ENCODE data around the gene NAALADL2. TPM values are rescaled to one million over a fixed set of nuclear protein-coding genes. Genes with fewer than 3 reads are reported as not detected.
"Not testable (repeated sequence)": the region's sequence is repeated elsewhere in the genome, so short reads cannot be mapped to it uniquely, and the experiment has no call there.

The NAALADL2 gene
- total RNA-seq, 2 experiments from 2014 or later: not detected

DNA sequence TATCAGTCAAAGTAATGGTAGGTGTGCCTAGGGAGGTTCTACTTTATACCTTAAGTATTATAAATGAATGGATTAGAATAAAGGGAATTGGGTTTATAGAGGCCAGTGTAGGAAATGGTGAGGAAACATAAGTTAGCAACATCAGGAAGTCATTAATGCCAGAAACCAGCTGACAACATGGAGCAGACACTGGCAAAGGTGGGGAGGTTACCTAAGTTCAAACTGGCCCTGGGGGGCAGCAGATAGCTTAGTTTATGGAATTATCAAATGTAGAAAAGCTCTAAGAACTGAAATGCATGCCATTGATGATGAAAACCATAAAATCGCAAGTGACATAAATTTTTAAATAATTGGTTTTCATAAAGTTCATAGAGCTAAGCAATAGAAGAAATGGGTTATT, 498.6 kb downstream of the NAALADL2 start:
- CTCF ChIA-PET: no interaction called here
- H3K4me1 Mint-ChIP-seq: no peaks in the 10 kb centered on the region
- POLR2A ChIA-PET: no interaction called here

GRCh38 chr3:175358935-175359334, 499.8 kb downstream of the NAALADL2 start:
- no peaks in the 10 kb centered on the region for H3K27me3 Mint-ChIP-seq
- peaks cover 5% of the 10 kb centered on the region for H3K9me3 Mint-ChIP-seq
- H3K4me1 Mint-ChIP-seq: no peaks in the 10 kb centered on the region
- no peaks in the 10 kb centered on the region for H3K36me3 Mint-ChIP-seq (ENCODE audit: low read depth)
- POLR2A ChIA-PET: no interaction called here
- no peak for DNase-seq
- H3K27ac Mint-ChIP-seq: no peak overlapping the region
- CTCF ChIA-PET: no interaction called here
- H3K4me3 Mint-ChIP-seq: no peak overlapping the region

More for the DNA sequence above, 498.6 kb downstream of the NAALADL2 start:
- DNase-seq: no peak
- Mint-ChIP-seq H3K4me3 (no peak overlapping the region), H3K9me3 (peaks cover 3% of the 10 kb centered on the region), H3K36me3 (ENCODE audit: low read depth) (no peaks in the 10 kb centered on the region), H3K27me3 (no peaks in the 10 kb centered on the region), H3K27ac (no peak overlapping the region)

GRCh38 chr3:175370426-175370825, 511.3 kb downstream of the NAALADL2 start:
- DNase-seq; H3K9me3 Mint-ChIP-seq; H3K4me3 Mint-ChIP-seq; POLR2A ChIA-PET; H3K27ac Mint-ChIP-seq; H3K27me3 Mint-ChIP-seq; H3K36me3 Mint-ChIP-seq (ENCODE audit: low read depth); H3K4me1 Mint-ChIP-seq; CTCF ChIA-PET: not testable (repeated sequence)

DNA sequence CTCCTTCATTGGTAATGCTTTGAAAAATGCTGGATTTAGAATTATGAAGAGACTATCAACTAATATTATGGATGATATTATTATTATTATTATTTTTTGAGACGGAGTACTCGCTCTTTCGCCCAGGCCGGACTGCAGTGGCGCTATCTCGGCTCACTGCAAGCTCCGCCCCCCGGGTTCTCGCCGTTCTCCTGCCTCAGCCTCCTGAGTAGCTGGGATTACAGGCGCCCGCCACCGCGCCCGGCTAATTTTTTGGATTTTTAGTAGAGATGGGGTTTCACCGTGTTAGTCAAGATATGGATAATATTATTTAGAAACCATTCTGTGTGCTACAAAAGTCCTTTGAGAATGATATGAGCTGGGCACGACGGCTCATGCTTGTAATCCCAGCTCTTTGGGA, 512.1 kb downstream of the NAALADL2 start:
- H3K36me3 Mint-ChIP-seq (ENCODE audit: low read depth); H3K4me1 Mint-ChIP-seq; CTCF ChIA-PET; H3K27ac Mint-ChIP-seq; H3K9me3 Mint-ChIP-seq; H3K4me3 Mint-ChIP-seq; H3K27me3 Mint-ChIP-seq; POLR2A ChIA-PET; DNase-seq: not testable (repeated sequence)

- Mint-ChIP-seq H3K9me3 (no peaks in the 10 kb centered on the region), H3K4me1 (no peaks in the 10 kb centered on the region), H3K27me3 (no peaks in the 10 kb centered on the region), H3K36me3 (ENCODE audit: low read depth) (no peaks in the 10 kb centered on the region), H3K27ac (no peak overlapping the region), H3K4me3 (no peak overlapping the region)
- no peak for DNase-seq
- CTCF ChIA-PET: no interaction called here
- POLR2A ChIA-PET: no interaction called here
Measured at GRCh38 chr3:175374705-175375104, 515.6 kb downstream of the NAALADL2 start.

DNA sequence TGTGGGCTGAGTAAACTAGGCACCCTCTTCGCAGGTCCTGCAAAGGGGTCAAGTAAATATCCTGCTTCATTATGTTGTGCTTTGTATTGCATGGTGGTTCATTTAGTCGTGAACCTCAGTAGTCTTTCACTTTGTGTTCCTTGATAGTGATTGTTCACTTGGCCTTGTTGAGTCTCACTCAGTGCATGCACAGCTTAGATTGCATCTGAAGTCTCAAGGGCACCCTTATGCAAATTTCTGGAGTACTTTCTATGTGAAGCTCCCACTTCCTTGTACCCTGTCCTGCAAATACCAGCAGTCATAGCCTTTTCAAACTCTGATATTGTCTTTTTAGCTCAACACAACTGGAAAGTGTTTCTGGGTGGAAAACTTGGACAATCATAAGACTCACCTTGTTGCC, 519.2 kb downstream of the NAALADL2 start:
- ChIA-PET POLR2A (no interaction called here), CTCF (no interaction called here)
- DNase-seq: no peak
- no peaks in the 10 kb centered on the region for H3K9me3 Mint-ChIP-seq
- H3K27ac Mint-ChIP-seq: no peak overlapping the region
- no peak overlapping the region for H3K4me3 Mint-ChIP-seq
- no peaks in the 10 kb centered on the region for H3K27me3 Mint-ChIP-seq
- no peaks in the 10 kb centered on the region for H3K36me3 Mint-ChIP-seq (ENCODE audit: low read depth)
- no peaks in the 10 kb centered on the region for H3K4me1 Mint-ChIP-seq

GRCh38 chr3:175381685-175382084, 522.6 kb downstream of the NAALADL2 start:
- H3K27ac Mint-ChIP-seq: no peak overlapping the region
- POLR2A ChIA-PET: no interaction called here
- no peak overlapping the region for H3K4me3 Mint-ChIP-seq
- CTCF ChIA-PET: no interaction called here
- H3K27me3 Mint-ChIP-seq: no peaks in the 10 kb centered on the region
- DNase-seq: no peak
- H3K9me3 Mint-ChIP-seq: no peaks in the 10 kb centered on the region
- H3K36me3 Mint-ChIP-seq (ENCODE audit: low read depth): no peaks in the 10 kb centered on the region
- H3K4me1 Mint-ChIP-seq: no peaks in the 10 kb centered on the region

- H3K4me3 Mint-ChIP-seq: no peak overlapping the region
- no peaks in the 10 kb centered on the region for H3K27me3 Mint-ChIP-seq
- no peaks in the 10 kb centered on the region for H3K9me3 Mint-ChIP-seq
- no peak overlapping the region for H3K27ac Mint-ChIP-seq
- CTCF ChIA-PET: no interaction called here
- POLR2A ChIA-PET: no interaction called here
- DNase-seq: no peak
- H3K4me1 Mint-ChIP-seq: no peaks in the 10 kb centered on the region
- no peaks in the 10 kb centered on the region for H3K36me3 Mint-ChIP-seq (ENCODE audit: low read depth)
Measured at GRCh38 chr3:175383371-175383770, 524.2 kb downstream of the NAALADL2 start.

DNA sequence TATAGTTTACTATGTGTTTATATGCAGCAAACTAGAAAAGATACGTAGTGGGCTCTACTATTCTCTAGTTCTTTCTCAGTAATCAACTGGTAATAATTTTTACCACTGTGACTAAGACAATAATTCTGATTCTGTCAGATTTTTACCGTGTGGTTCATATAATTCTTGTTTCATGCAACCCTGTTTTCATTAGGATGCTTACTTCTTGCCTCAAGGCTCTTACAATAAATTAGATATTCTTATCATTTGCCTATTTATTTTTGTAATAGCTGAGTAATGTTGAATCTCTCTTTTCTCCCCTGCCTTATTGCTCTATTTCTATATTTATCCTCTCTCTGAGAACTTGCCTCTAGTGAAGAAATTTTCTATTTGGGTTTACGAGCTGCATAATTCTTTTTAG, 524.7 kb downstream of the NAALADL2 start:
- H3K4me3 Mint-ChIP-seq: no peak overlapping the region
- ChIA-PET POLR2A (no interaction called here), CTCF (no interaction called here)

GRCh38 chr3:175384569-175384968, 525.4 kb downstream of the NAALADL2 start:
- H3K4me3 Mint-ChIP-seq: no peak overlapping the region
- H3K27ac Mint-ChIP-seq: no peak overlapping the region
- no peaks in the 10 kb centered on the region for H3K9me3 Mint-ChIP-seq
- ChIA-PET CTCF (no interaction called here), POLR2A (no interaction called here)
- H3K27me3 Mint-ChIP-seq: no peaks in the 10 kb centered on the region
- DNase-seq: no peak
- no peaks in the 10 kb centered on the region for H3K36me3 Mint-ChIP-seq (ENCODE audit: low read depth)
- no peaks in the 10 kb centered on the region for H3K4me1 Mint-ChIP-seq

More for the DNA sequence above, 524.7 kb downstream of the NAALADL2 start:
- Mint-ChIP-seq H3K36me3 (ENCODE audit: low read depth) (no peaks in the 10 kb centered on the region), H3K27me3 (no peaks in the 10 kb centered on the region), H3K9me3 (no peaks in the 10 kb centered on the region), H3K4me1 (no peaks in the 10 kb centered on the region), H3K27ac (no peak overlapping the region)
- no peak for DNase-seq

DNA sequence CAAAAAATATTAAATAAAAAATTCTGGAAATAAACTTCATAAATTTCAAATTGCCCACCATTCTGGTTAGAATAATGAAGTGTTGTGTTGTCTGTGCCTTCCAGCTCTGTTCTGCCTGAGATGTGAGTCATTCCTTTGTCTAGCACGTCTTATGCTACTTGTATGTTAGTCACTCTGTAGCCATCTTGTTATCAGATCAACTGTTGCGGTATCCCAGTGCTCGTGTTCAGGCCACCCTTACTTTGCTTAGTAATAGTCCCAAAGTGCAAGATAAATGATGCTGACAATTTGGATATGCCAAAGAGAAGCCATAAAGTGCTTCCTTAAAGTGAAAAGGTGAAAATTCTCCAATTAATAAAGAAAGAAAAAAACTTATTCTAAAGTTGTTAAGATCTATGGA, 527.5 kb downstream of the NAALADL2 start:
- CTCF ChIA-PET: no interaction called here
- no peak for DNase-seq
- Mint-ChIP-seq H3K4me1 (no peaks in the 10 kb centered on the region), H3K27me3 (no peaks in the 10 kb centered on the region), H3K9me3 (no peaks in the 10 kb centered on the region), H3K36me3 (ENCODE audit: low read depth) (no peaks in the 10 kb centered on the region), H3K4me3 (no peak overlapping the region), H3K27ac (no peak overlapping the region)
- POLR2A ChIA-PET: no interaction called here

- Mint-ChIP-seq H3K4me3 (no peak overlapping the region), H3K36me3 (ENCODE audit: low read depth) (no peaks in the 10 kb centered on the region), H3K27me3 (no peaks in the 10 kb centered on the region), H3K4me1 (no peaks in the 10 kb centered on the region), H3K27ac (no peak overlapping the region), H3K9me3 (peaks cover 2% of the 10 kb centered on the region)
- ChIA-PET CTCF (no interaction called here), POLR2A (no interaction called here)
- DNase-seq: no peak
Measured at GRCh38 chr3:175389560-175389959, 530.4 kb downstream of the NAALADL2 start.

- no peak overlapping the region for H3K4me3 Mint-ChIP-seq
- POLR2A ChIA-PET: no interaction called here
- no peaks in the 10 kb centered on the region for H3K27me3 Mint-ChIP-seq
- CTCF ChIA-PET: no interaction called here
- H3K4me1 Mint-ChIP-seq: no peaks in the 10 kb centered on the region
- H3K27ac Mint-ChIP-seq: no peak overlapping the region
- DNase-seq: no peak
- peaks cover 4% of the 10 kb centered on the region for H3K9me3 Mint-ChIP-seq
- H3K36me3 Mint-ChIP-seq (ENCODE audit: low read depth): no peaks in the 10 kb centered on the region
Measured at GRCh38 chr3:175391601-175392000, 532.5 kb downstream of the NAALADL2 start.

- Mint-ChIP-seq H3K4me3 (no peak overlapping the region), H3K4me1 (no peaks in the 10 kb centered on the region), H3K27ac (no peak overlapping the region), H3K9me3 (peaks cover 5% of the 10 kb centered on the region), H3K36me3 (ENCODE audit: low read depth) (no peaks in the 10 kb centered on the region), H3K27me3 (no peaks in the 10 kb centered on the region)
- POLR2A ChIA-PET: no interaction called here
- DNase-seq: no peak
- CTCF ChIA-PET: no interaction called here
Measured at GRCh38 chr3:175392653-175393052, 533.5 kb downstream of the NAALADL2 start.

DNA sequence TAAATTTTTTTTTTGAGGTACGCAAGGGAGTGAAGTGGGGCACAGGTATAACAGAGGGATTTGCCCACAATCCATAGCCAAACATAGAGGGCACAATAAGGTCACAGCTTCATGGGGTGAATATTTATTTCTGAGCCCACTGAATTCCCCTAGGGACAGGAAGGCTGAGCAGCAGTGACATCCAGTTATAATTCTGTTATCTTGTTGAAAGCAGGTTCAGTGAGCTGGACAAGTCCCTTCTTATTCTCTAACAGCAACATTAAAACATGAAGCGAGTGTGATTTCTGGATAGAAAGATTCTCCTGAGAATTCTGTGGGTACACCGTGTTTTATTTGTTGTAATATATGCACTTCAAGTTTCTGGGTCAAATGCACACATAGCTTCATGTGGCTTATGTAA, 538.2 kb downstream of the NAALADL2 start:
- H3K4me3 Mint-ChIP-seq: no peak overlapping the region
- ChIA-PET POLR2A (no interaction called here), CTCF (no interaction called here)
- H3K9me3 Mint-ChIP-seq: peaks cover 5% of the 10 kb centered on the region
- H3K4me1 Mint-ChIP-seq: no peaks in the 10 kb centered on the region
- no peak overlapping the region for H3K27ac Mint-ChIP-seq
- no peaks in the 10 kb centered on the region for H3K27me3 Mint-ChIP-seq
- no peaks in the 10 kb centered on the region for H3K36me3 Mint-ChIP-seq (ENCODE audit: low read depth)
- no peak for DNase-seq
